ENCODE results near the gene RHOF. TPM values are rescaled to one million over a fixed set of nuclear protein-coding genes. Genes with fewer than 3 reads are reported as not detected.

The RHOF gene
- total RNA-seq, 1 donor from 2014 or later = 41.0 TPM

- DNase-seq (peak; percentile 74), ATAC-seq (no peak)
- Histone ChIP-seq H3K4me1 (peaks cover 60% of the 10 kb centered on the region), H3K9me3 (no peaks in the 10 kb centered on the region), H3K36me3 (no peaks in the 10 kb centered on the region), H3K27ac (peak overlapping the region; percentile 85), H3K4me3 (peak overlapping the region; percentile 32), H3K27me3 (no peaks in the 10 kb centered on the region)
- no peak for TF ChIP-seq CTCF (IDR thresholded peaks at IDR 0.05)
- intact Hi-C loops (cut with DNase I) = no loop called here
These were observed 4.2 kb downstream of the RHOF start for GRCh38 chr12:121789233-121789781.

GRCh38 chr12:121788176-121788818 lies 5.2 kb downstream of the RHOF start:
- Histone ChIP-seq H3K27me3 (no peaks in the 10 kb centered on the region), H3K4me3 (no peak overlapping the region), H3K27ac (peak overlapping the region; percentile 85), H3K9me3 (no peaks in the 10 kb centered on the region), H3K4me1 (peaks cover 54% of the 10 kb centered on the region), H3K36me3 (no peaks in the 10 kb centered on the region)
- DNase-seq (no peak), ATAC-seq (no peak)
- TF ChIP-seq CTCF (IDR thresholded peaks at IDR 0.05) = no peak
- intact Hi-C loops (cut with DNase I) = no loop called here

GRCh38 chr12:121787063-121788025 lies 6.1 kb downstream of the RHOF start:
- H3K4me1 ChIP-seq = peaks cover 50% of the 10 kb centered on the region
- no peak for TF ChIP-seq CTCF (IDR thresholded peaks at IDR 0.05)
- no peak overlapping the region for H3K4me3 ChIP-seq
- no peaks in the 10 kb centered on the region for H3K36me3 ChIP-seq
- no peaks in the 10 kb centered on the region for H3K9me3 ChIP-seq
- peak; percentile 75 for DNase-seq
- intact Hi-C loops (cut with DNase I) = no loop called here
- H3K27ac ChIP-seq = peak overlapping the region; percentile 85
- no peak for ATAC-seq
- H3K27me3 ChIP-seq = no peaks in the 10 kb centered on the region

- Histone ChIP-seq H3K4me1 (peaks cover 51% of the 10 kb centered on the region), H3K27me3 (no peaks in the 10 kb centered on the region), H3K9me3 (no peaks in the 10 kb centered on the region), H3K36me3 (no peaks in the 10 kb centered on the region), H3K4me3 (no peak overlapping the region), H3K27ac (peak overlapping the region; percentile 42)
- DNase-seq (peak; percentile 84), ATAC-seq (peak; percentile 77)
- intact Hi-C loops (cut with DNase I) = no loop called here
- TF ChIP-seq CTCF (IDR thresholded peaks at IDR 0.05) = no peak
These were observed 7.1 kb downstream of the RHOF start for GRCh38 chr12:121786440-121786825.

GRCh38 chr12:121784460-121784859 lies 9.0 kb downstream of the RHOF start:
- H3K9me3 ChIP-seq = no peaks in the 10 kb centered on the region
- ATAC-seq = no peak
- peaks cover 38% of the 10 kb centered on the region for H3K4me1 ChIP-seq
- no peak overlapping the region for H3K4me3 ChIP-seq
- H3K27me3 ChIP-seq = no peaks in the 10 kb centered on the region
- no peak for DNase-seq
- TF ChIP-seq CTCF (IDR thresholded peaks at IDR 0.05) = no peak
- no peak overlapping the region for H3K27ac ChIP-seq
- intact Hi-C loops (cut with DNase I) = no loop called here
- H3K36me3 ChIP-seq = no peaks in the 10 kb centered on the region
